WERI-Rb-1 (cell line): ENCODE data around the gene ARHGAP24.

Experiments
- DNase-seq: peaks from one replicate; pipeline ENCODE4 v3.0.0-alpha.2; 2020
- H3K27ac ChIP-seq: fragments of 250-450 bp; sonication (Bioruptor Pico); 2 replicates; pipeline ENCODE4 v1.5.1; 2020; ENCODE audit warnings: mild to moderate bottlenecking, moderate library complexity
- H3K27me3 ChIP-seq: fragments of 250-450 bp; sonication (Bioruptor Pico); 2 replicates; pipeline ENCODE4 v1.5.1; 2021; ENCODE audit warnings: mild to moderate bottlenecking, low read depth, moderate library complexity; ENCODE audit not compliant: insufficient read depth, severe bottlenecking
- H3K36me3 ChIP-seq: fragments of 250-450 bp; sonication (Bioruptor Pico); 2 replicates; pipeline ENCODE4 v1.5.1; 2020; ENCODE audit warnings: mild to moderate bottlenecking, moderate library complexity
- H3K4me3 ChIP-seq: 2 replicates; pipeline ENCODE4 v1.5.1; 2011; ENCODE audit warnings: low read depth, mild to moderate bottlenecking, control low read depth, low read length
- H3K9me3 ChIP-seq: fragments of 250-450 bp; sonication (Bioruptor Pico); 2 replicates; pipeline ENCODE4 v1.5.1; 2021; ENCODE audit warnings: mild to moderate bottlenecking, moderate library complexity; ENCODE audit not compliant: severe bottlenecking
- TF ChIP-seq, protein P1 (sequence below): IDR thresholded peaks from 2 replicates; pipeline ENCODE4 v1.5.1; 2011; ENCODE audit warnings: low read depth, mild to moderate bottlenecking, control low read depth, inconsistent platforms, low read length

ARHGAP24 gene

DNA sequence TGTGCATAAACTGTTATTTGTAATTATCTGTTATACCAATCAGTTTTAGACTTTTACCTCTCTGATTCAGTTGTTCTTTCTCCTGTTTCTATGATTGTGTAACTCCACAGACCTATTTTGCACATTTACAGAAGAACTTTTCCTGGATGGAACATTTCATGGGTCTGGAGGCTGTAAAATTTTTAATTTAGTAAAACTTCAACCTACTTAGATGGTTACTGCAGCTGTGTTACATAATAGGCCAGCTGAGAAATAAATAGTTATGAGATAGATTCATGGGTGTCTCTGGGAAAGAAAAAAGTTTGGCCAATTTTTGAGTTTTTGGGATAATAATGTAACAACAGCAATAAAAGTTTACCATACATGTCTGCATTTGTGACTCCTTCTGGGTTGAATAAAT lies 253.5 kb downstream of the ARHGAP24 start:
- TF ChIP-seq, protein P1, sequence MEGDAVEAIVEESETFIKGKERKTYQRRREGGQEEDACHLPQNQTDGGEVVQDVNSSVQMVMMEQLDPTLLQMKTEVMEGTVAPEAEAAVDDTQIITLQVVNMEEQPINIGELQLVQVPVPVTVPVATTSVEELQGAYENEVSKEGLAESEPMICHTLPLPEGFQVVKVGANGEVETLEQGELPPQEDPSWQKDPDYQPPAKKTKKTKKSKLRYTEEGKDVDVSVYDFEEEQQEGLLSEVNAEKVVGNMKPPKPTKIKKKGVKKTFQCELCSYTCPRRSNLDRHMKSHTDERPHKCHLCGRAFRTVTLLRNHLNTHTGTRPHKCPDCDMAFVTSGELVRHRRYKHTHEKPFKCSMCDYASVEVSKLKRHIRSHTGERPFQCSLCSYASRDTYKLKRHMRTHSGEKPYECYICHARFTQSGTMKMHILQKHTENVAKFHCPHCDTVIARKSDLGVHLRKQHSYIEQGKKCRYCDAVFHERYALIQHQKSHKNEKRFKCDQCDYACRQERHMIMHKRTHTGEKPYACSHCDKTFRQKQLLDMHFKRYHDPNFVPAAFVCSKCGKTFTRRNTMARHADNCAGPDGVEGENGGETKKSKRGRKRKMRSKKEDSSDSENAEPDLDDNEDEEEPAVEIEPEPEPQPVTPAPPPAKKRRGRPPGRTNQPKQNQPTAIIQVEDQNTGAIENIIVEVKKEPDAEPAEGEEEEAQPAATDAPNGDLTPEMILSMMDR: no peak
- Histone ChIP-seq H3K4me3 (no peak overlapping the region), H3K27me3 (no peaks in the 10 kb centered on the region), H3K9me3 (no peaks in the 10 kb centered on the region), H3K27ac (no peak overlapping the region), H3K36me3 (no peaks in the 10 kb centered on the region)
- DNase-seq: no peak

DNA sequence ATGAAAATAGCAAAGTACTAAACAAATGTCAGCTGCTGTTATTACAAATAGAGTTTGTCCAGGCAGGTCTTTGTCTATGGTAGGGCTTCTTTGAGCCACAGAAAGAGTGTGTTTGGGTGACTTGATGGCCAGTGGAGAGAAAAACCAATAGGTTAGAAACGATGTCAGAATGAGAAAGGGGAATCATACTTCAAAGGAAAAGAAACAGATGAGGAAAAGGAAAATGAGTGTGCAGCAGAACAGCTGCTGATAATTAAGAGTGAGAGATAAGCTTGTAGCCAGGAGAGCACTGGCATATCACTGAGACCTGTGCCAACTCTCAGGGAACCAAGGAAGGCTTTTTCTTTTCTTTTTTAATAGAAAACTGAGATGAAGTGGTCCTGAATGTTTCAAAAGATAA lies 257.2 kb downstream of the ARHGAP24 start:
- no peak overlapping the region for H3K27ac ChIP-seq
- no peak for DNase-seq
- no peaks in the 10 kb centered on the region for H3K36me3 ChIP-seq
- H3K4me3 ChIP-seq: no peak overlapping the region
- H3K9me3 ChIP-seq: no peaks in the 10 kb centered on the region
- TF ChIP-seq, protein P1: no peak
- no peaks in the 10 kb centered on the region for H3K27me3 ChIP-seq

DNA sequence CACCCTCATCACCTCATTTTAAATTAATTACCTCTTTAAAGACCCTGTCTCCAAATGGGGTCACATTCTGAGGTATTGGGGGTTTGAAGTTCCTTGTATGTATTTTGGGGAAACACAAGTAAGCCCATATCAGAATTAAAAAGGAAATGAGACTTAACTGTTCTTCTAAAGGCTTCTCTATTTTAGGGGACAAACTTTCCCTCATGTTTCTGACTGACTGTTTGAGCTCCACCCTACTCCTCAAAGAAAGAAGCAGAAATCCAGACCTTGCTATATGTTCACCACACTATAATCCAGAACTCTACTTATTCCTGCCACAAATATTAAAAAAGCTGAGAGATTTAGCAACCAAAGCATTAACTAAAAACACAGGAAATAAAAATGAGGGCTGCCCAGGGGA lies 258.8 kb downstream of the ARHGAP24 start:
- DNase-seq: no peak
- Histone ChIP-seq H3K4me3 (no peak overlapping the region), H3K36me3 (no peaks in the 10 kb centered on the region), H3K27me3 (no peaks in the 10 kb centered on the region), H3K9me3 (no peaks in the 10 kb centered on the region), H3K27ac (no peak overlapping the region)
- TF ChIP-seq, protein P1: no peak

DNA sequence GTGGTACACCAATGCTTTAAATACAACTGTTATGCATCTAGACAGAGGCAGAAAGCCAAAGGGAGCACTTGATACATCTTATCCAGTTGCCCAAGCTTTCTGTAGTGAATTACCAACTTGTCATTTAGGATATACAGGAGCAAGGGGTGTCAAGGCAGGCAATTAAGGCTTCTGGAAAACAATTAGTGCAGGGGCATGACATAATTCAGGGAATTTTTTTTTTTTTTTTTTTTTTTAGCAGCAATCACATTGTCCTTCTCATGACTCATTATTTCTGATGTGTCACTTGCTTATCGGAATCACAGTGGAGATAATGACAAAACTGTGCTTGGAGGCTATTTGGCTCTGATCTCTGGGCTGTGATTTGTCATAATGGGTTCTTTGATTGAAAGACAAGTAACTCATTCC lies 259.5 kb downstream of the ARHGAP24 start:
- TF ChIP-seq, protein P1: no peak
- H3K27ac ChIP-seq: no peak overlapping the region
- no peaks in the 10 kb centered on the region for H3K27me3 ChIP-seq
- H3K36me3 ChIP-seq: no peaks in the 10 kb centered on the region
- H3K4me3 ChIP-seq: no peak overlapping the region
- DNase-seq: no peak
- no peaks in the 10 kb centered on the region for H3K9me3 ChIP-seq

DNA sequence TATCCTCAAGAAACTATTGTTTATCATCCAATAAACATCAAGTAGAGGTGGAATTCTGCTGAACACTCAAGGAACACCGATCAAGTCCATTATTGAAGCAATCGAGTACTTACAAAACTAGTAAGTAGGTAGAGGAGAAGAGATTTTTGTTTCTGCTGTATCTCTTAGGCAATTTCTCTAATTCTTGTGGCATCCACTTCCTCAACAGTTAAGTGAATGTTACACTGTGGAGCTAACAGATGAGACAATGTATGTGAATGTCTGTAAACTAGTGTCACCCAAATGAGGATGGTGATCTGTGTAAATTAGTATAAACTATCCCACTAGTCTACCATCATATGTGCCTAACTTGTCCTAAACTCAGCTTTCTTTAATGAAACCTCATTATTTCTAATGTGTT lies 261.6 kb downstream of the ARHGAP24 start:
- Histone ChIP-seq H3K27ac (no peak overlapping the region), H3K36me3 (no peaks in the 10 kb centered on the region), H3K9me3 (no peaks in the 10 kb centered on the region), H3K4me3 (no peak overlapping the region), H3K27me3 (no peaks in the 10 kb centered on the region)
- no peak for DNase-seq
- TF ChIP-seq, protein P1: no peak

DNA sequence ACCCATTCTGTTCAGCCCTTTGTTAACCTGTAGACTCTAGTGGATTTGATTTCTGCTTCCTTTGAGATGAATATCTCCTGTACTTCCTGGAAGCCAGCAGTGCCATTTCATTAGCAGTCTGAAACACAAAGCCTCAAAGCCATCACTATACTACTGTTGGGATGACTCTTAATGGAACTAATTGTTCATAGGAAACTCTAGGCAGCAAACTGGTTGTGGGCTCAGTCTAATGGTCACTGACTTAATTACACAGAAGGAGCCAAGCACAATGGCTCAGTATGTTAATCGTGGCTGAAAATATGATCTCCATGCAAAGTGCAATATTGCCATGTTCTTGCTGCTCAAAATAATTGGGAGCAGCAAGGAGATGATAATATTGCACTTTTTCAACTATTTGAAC lies 262.3 kb downstream of the ARHGAP24 start:
- DNase-seq: no peak

More for the DNA sequence above, 262.3 kb downstream of the ARHGAP24 start:
- Histone ChIP-seq H3K4me3 (no peak overlapping the region), H3K9me3 (no peaks in the 10 kb centered on the region), H3K27ac (no peak overlapping the region), H3K27me3 (no peaks in the 10 kb centered on the region), H3K36me3 (no peaks in the 10 kb centered on the region)
- TF ChIP-seq, protein P1: no peak
